NCI-H446 treated with DMSO at 0.1 percent for 48 hours (cell line): ENCODE data around the gene PGM2L1.
"Not testable (repeated sequence)": the region's sequence is repeated elsewhere in the genome, so short reads cannot be mapped to it uniquely, and the experiment has no call there.

Source experiments
- DNase-seq: peaks from one replicate; lab custom pipeline; 2025; lab: John Stamatoyannopoulos, UW

Gene PGM2L1

GRCh38 chr11:74398244-74399159 lies at the start of gene PGM2L1:
Gene PGM2L1 (minus strand): TSS chr11:74398433. CDS start chr11:74398161, 272 bp downstream.
- peak; percentile 95 for DNase-seq

- no peak for DNase-seq
Measured at GRCh38 chr11:74447720-74448119, 49.5 kb upstream of the PGM2L1 start.

- DNase-seq, result no peak
Measured at GRCh38 chr11:74446532-74446938, 48.3 kb upstream of the PGM2L1 start.

GRCh38 chr11:74444173-74444826 lies 46.1 kb upstream of the PGM2L1 start:
- DNase-seq, result peak; percentile 30

GRCh38 chr11:74443071-74443864 lies 45.0 kb upstream of the PGM2L1 start:
- no peak for DNase-seq

GRCh38 chr11:74442636-74443035 lies 44.4 kb upstream of the PGM2L1 start:
- no peak for DNase-seq

GRCh38 chr11:74438681-74439080 lies 40.4 kb upstream of the PGM2L1 start:
- DNase-seq, result no peak

GRCh38 chr11:74437441-74438042 lies 39.3 kb upstream of the PGM2L1 start:
- no peak for DNase-seq

GRCh38 chr11:74434528-74434927 lies 36.3 kb upstream of the PGM2L1 start:
- DNase-seq, result no peak

GRCh38 chr11:74429205-74429604 lies 31.0 kb upstream of the PGM2L1 start:
- no peak for DNase-seq

- no peak for DNase-seq
Measured at GRCh38 chr11:74427384-74427886, 29.2 kb upstream of the PGM2L1 start.

GRCh38 chr11:74425100-74425499 lies 26.9 kb upstream of the PGM2L1 start:
- DNase-seq, result no peak

- peak; percentile 35 for DNase-seq
Measured at GRCh38 chr11:74418509-74418895, 20.3 kb upstream of the PGM2L1 start.

- DNase-seq, result no peak
Measured at GRCh38 chr11:74417860-74418508, 19.8 kb upstream of the PGM2L1 start.

GRCh38 chr11:74417379-74417804 lies 19.2 kb upstream of the PGM2L1 start:
- DNase-seq, result no peak

- DNase-seq, result not testable (repeated sequence)
Measured at GRCh38 chr11:74416974-74417373, 18.7 kb upstream of the PGM2L1 start.

GRCh38 chr11:74412733-74413359 lies 14.6 kb upstream of the PGM2L1 start:
- DNase-seq, result no peak

- no peak for DNase-seq
Measured at GRCh38 chr11:74412321-74412720, 14.1 kb upstream of the PGM2L1 start.

GRCh38 chr11:74409633-74410032 lies 11.4 kb upstream of the PGM2L1 start:
- DNase-seq, result no peak

- no peak for DNase-seq
Measured at GRCh38 chr11:74403607-74404321, 5.5 kb upstream of the PGM2L1 start.
